MM.1S (cell line): ENCODE results near the gene AQP2.

Experiments used
- DNase-seq: peaks from one replicate; pipeline ENCODE4 v3.0.0-alpha.2; 2015
- H2AFZ ChIP-seq: fragments of 300-600 bp; sonication (generic); 2 replicates; pipeline ENCODE4 v1.6.0; 2016; ENCODE audit warnings: antibody characterized with exemption, low read length
- H3F3A ChIP-seq: fragments of 300-600 bp; sonication (generic); 2 replicates; pipeline ENCODE4 v1.6.1; 2016; ENCODE audit warnings: mild to moderate bottlenecking, antibody characterized with exemption, low read length, moderate library complexity, mixed read lengths; ENCODE audit not compliant: insufficient read depth
- H3K27ac ChIP-seq: fragments of 300-600 bp; sonication (generic); 2 replicates; pipeline ENCODE4 v1.5.1; 2016; ENCODE audit warnings: mild to moderate bottlenecking, low read length
- H3K27me3 ChIP-seq: fragments of 300-600 bp; sonication (generic); replicated peaks from 2 replicates; pipeline ENCODE4 v1.6.0; 2016; ENCODE audit warnings: low read length; ENCODE audit not compliant: insufficient read depth
- H3K36me3 ChIP-seq: fragments of 300-600 bp; sonication (generic); replicated peaks from 2 replicates; pipeline ENCODE4 v1.6.1; 2016; ENCODE audit warnings: mild to moderate bottlenecking, low read length, mixed read lengths; ENCODE audit not compliant: insufficient read depth
- H3K4me1 ChIP-seq: fragments of 300-600 bp; sonication (generic); 2 replicates; pipeline ENCODE4 v1.6.1; 2016; ENCODE audit warnings: low read length, mixed read lengths
- H3K4me2 ChIP-seq: fragments of 300-600 bp; sonication (generic); 2 replicates; pipeline ENCODE4 v1.6.0; 2016; ENCODE audit warnings: low read depth, low read length
- H3K4me3 ChIP-seq: fragments of 300-600 bp; sonication (generic); 2 replicates; pipeline ENCODE4 v1.5.1; 2016; ENCODE audit warnings: low read length, mixed read lengths
- H3K79me2 ChIP-seq: fragments of 300-600 bp; sonication (generic); 2 replicates; pipeline ENCODE4 v1.6.1; 2016; ENCODE audit warnings: mixed run types, low read length, mixed read lengths
- H3K9ac ChIP-seq: fragments of 300-600 bp; sonication (generic); 2 replicates; pipeline ENCODE4 v1.6.1; 2016; ENCODE audit warnings: low read length, mixed read lengths
- H3K9me2 ChIP-seq: fragments of 300-600 bp; sonication (generic); replicated peaks from 2 replicates; pipeline ENCODE4 v1.6.1; 2016; ENCODE audit warnings: mild to moderate bottlenecking, low read length, mixed read lengths; ENCODE audit not compliant: insufficient read depth
- H3K9me3 ChIP-seq: fragments of 300-600 bp; sonication (generic); replicated peaks from 2 replicates; pipeline ENCODE4 v1.6.1; 2016; ENCODE audit warnings: mild to moderate bottlenecking, low read length, mixed read lengths; ENCODE audit not compliant: insufficient read depth
- H4K20me1 ChIP-seq: fragments of 300-600 bp; sonication (generic); 2 replicates; pipeline ENCODE4 v1.6.1; 2016; ENCODE audit warnings: mild to moderate bottlenecking, low read length, moderate library complexity, mixed read lengths; ENCODE audit not compliant: insufficient read depth
- CTCF ChIP-seq: fragments of 300-600 bp; sonication (generic); IDR thresholded peaks from 2 replicates; pipeline ENCODE4 v1.5.1; 2016; ENCODE audit warnings: antibody characterized with exemption, low read length, mixed read lengths
- EZH2 ChIP-seq: fragments of 300-600 bp; sonication (generic); optimal IDR thresholded peaks from 2 replicates; pipeline ENCODE3; 2017; ENCODE audit warnings: low read depth, mild to moderate bottlenecking, antibody characterized with exemption, low read length, mixed read lengths
- EZH2phosphoT487 ChIP-seq: fragments of 300-600 bp; sonication (generic); IDR thresholded peaks from 2 replicates; pipeline ENCODE4 v1.6.1; 2018; ENCODE audit warnings: antibody characterized with exemption, low read length

The AQP2 gene

GRCh38 chr12:49990273-49990672, 39.7 kb downstream of the AQP2 start:
- Histone ChIP-seq H3K4me2 (no peak overlapping the region), H3K4me1 (no peaks in the 10 kb centered on the region), H3F3A (no peaks in the 10 kb centered on the region), H3K9me2 (no peaks in the 10 kb centered on the region), H3K79me2 (no peaks in the 10 kb centered on the region), H4K20me1 (no peaks in the 10 kb centered on the region), H3K36me3 (peaks cover 19% of the 10 kb centered on the region; the same call in 1 of the 2 replicates), H3K9ac (no peak overlapping the region), H2AFZ (no peak overlapping the region), H3K4me3 (no peak overlapping the region), H3K27me3 (no peaks in the 10 kb centered on the region), H3K27ac (no peak overlapping the region), H3K9me3 (no peaks in the 10 kb centered on the region)
- TF ChIP-seq EZH2 (no peak), EZH2phosphoT487 (no peak)
- no peak for DNase-seq

DNA sequence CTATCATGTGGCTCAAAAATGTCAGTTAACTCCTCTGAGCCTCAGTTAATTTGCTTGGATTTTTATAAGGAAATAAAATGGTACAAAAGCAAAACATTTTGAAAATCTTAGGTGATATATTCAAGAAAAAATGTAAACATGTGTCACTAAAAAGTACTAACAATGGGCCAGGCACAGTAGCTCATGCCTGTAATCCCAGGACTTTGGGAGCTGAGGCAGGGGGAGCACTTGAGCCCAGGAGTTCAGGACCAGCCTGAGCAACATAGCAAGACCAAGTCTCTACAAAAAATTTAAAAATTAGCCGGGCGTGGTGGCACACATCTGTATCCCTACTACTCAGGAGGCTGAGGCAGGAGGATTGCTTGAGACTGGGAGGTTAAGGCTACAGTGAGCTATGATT, 47.9 kb downstream of the AQP2 start:
- Histone ChIP-seq H3K79me2 (peaks cover 6% of the 10 kb centered on the region; the same call in 1 of the 2 replicates), H3F3A (no peaks in the 10 kb centered on the region), H3K4me3 (no peak overlapping the region), H3K27ac (no peak overlapping the region), H3K9ac (no peak overlapping the region), H3K4me1 (no peaks in the 10 kb centered on the region), H3K4me2 (no peak overlapping the region), H3K9me2 (no peaks in the 10 kb centered on the region), H3K36me3 (peaks cover 23% of the 10 kb centered on the region), H3K9me3 (no peaks in the 10 kb centered on the region), H3K27me3 (no peaks in the 10 kb centered on the region), H2AFZ (no peak overlapping the region), H4K20me1 (no peaks in the 10 kb centered on the region)
- DNase-seq = no peak
- TF ChIP-seq EZH2 = no peak
- no peak for TF ChIP-seq CTCF
- TF ChIP-seq EZH2phosphoT487 = no peak

- no peak for DNase-seq
- no peak overlapping the region for H3K9ac ChIP-seq
- no peak overlapping the region for H2AFZ ChIP-seq
- no peak overlapping the region for H3K27ac ChIP-seq
- H4K20me1 ChIP-seq = no peaks in the 10 kb centered on the region
- H3K4me1 ChIP-seq = peaks cover 22% of the 10 kb centered on the region
- no peak overlapping the region for H3K4me3 ChIP-seq
- no peaks in the 10 kb centered on the region for H3K27me3 ChIP-seq
- peaks cover 8% of the 10 kb centered on the region; the same call in 1 of the 2 replicates for H3F3A ChIP-seq
- H3K9me3 ChIP-seq = no peaks in the 10 kb centered on the region
- H3K79me2 ChIP-seq = peaks cover 48% of the 10 kb centered on the region
- TF ChIP-seq EZH2 = no peak
- no peak for TF ChIP-seq CTCF
- TF ChIP-seq EZH2phosphoT487 = no peak
- H3K36me3 ChIP-seq = peaks cover 28% of the 10 kb centered on the region
- H3K4me2 ChIP-seq = no peak overlapping the region
- H3K9me2 ChIP-seq = no peaks in the 10 kb centered on the region
Observed at GRCh38 chr12:50003595-50003994, 53.1 kb downstream of the AQP2 start.

DNA sequence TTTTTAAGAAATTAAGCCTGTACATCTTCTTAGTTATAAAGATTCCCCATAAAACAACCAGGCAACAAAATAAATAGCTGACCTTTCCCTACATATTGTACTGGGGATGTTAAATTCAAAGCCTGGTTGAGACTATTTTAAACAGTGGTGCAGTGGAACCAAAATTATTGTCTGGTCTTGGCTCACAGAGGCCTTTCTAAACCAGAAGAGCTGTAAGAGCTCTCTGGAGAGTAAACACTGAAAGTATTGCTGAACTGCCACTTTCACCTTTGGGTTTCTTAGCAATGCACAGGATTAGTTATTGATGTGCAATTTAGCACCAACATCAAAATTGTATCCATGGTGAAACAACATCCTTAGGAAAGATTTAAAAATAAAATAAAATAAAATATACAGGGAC, 54.2 kb downstream of the AQP2 start:
- H3K36me3 ChIP-seq = peaks cover 22% of the 10 kb centered on the region
- H3F3A ChIP-seq = peaks cover 8% of the 10 kb centered on the region; the same call in 1 of the 2 replicates
- no peak overlapping the region for H3K4me2 ChIP-seq
- no peak for TF ChIP-seq EZH2
- no peak for TF ChIP-seq CTCF
- no peak for TF ChIP-seq EZH2phosphoT487
- no peak overlapping the region for H3K4me3 ChIP-seq
- no peaks in the 10 kb centered on the region for H4K20me1 ChIP-seq
- H3K9me3 ChIP-seq = no peaks in the 10 kb centered on the region
- peaks cover 57% of the 10 kb centered on the region for H3K79me2 ChIP-seq
- H3K9me2 ChIP-seq = no peaks in the 10 kb centered on the region
- no peak overlapping the region for H3K9ac ChIP-seq
- no peak overlapping the region for H3K27ac ChIP-seq
- no peak for DNase-seq
- no peak overlapping the region for H2AFZ ChIP-seq
- peaks cover 22% of the 10 kb centered on the region for H3K4me1 ChIP-seq
- no peaks in the 10 kb centered on the region for H3K27me3 ChIP-seq
